Progenitor cell of endocrine pancreas (in vitro differentiated cells): ENCODE data around the gene TOMM40. TPM values are rescaled to one million over a fixed set of nuclear protein-coding genes. Genes with fewer than 3 reads are reported as not detected.

ENCODE experiments used
- DNase-seq: peaks from one replicate; pipeline ENCODE4 v3.0.0; 2021; ENCODE audit warnings: low spot score; ENCODE audit not compliant: unreplicated experiment
- H3K27ac Mint-ChIP-seq: 2 replicates; pipeline ENCODE4 v1.8.0; 2021; ENCODE audit warnings: mild to moderate bottlenecking, moderate library complexity, mixed read lengths
- H3K27me3 Mint-ChIP-seq: 2 replicates; pipeline ENCODE4 v1.8.0; 2021; ENCODE audit warnings: mixed read lengths
- H3K36me3 Mint-ChIP-seq: 2 replicates; pipeline ENCODE4 v1.8.0; 2022; ENCODE audit warnings: mixed read lengths; ENCODE audit not compliant: insufficient read depth
- H3K4me1 Mint-ChIP-seq: 2 replicates; pipeline ENCODE4 v1.8.0; 2021; ENCODE audit warnings: low read depth, mixed read lengths
- H3K4me3 Mint-ChIP-seq: 2 replicates; pipeline ENCODE4 v1.8.0; 2021; ENCODE audit warnings: low read depth, mild to moderate bottlenecking, moderate library complexity, mixed read lengths
- H3K9me3 Mint-ChIP-seq: 2 replicates; pipeline ENCODE4 v1.8.0; 2021; ENCODE audit warnings: low read depth, mixed read lengths
- CTCF ChIP-seq: fragments of 200-600 bp; sonication (generic); IDR thresholded peaks from one replicate; pipeline ENCODE4 v1.5.0; 2021; ENCODE audit warnings: antibody characterized with exemption, mild to moderate bottlenecking; ENCODE audit not compliant: unreplicated experiment
- total RNA-seq: library from RNA; stranded (reverse); gene quantifications from 2 replicates; pipeline ENCODE4 v1.2.1, GENCODE V29; 2021

TOMM40 gene
- total RNA-seq, 1 donor from 2014 or later = 63.0 TPM

DNA sequence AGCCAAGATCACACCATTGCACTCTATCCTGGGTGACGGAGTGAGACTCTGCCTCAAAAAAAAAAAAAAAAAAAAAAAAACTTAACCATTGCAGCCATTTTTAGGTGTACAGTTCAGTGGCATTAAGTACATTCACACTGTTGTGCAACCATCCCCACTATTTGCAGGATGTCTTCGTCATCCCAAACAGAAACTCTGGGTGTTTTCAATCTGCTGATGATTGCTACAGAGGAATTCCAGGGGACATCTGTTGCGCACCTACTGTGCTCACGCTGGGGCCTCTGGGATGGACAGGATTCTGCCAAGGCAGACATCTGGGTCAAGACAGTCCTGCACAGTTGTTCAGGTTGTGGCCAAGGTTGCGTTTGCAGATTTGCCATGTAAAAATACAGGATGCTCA lies 48.6 kb downstream of the TOMM40 start:
- H3K9me3 Mint-ChIP-seq = no peaks in the 10 kb centered on the region
- H3K27me3 Mint-ChIP-seq = no peaks in the 10 kb centered on the region
- no peak for DNase-seq
- H3K27ac Mint-ChIP-seq = no peak overlapping the region
- TF ChIP-seq CTCF = no peak
- H3K36me3 Mint-ChIP-seq = no peaks in the 10 kb centered on the region
- H3K4me1 Mint-ChIP-seq = peaks cover 6% of the 10 kb centered on the region
- no peak overlapping the region for H3K4me3 Mint-ChIP-seq

GRCh38 chr19:44942067-44942571 lies 51.1 kb downstream of the TOMM40 start, which contains the start of gene APOC4:
APOC4 (plus strand) TSS chr19:44942237; CDS start chr19:44942278, 41 bp downstream.
- Mint-ChIP-seq H3K36me3 (no peaks in the 10 kb centered on the region), H3K4me3 (no peak within 1 kb of the TSS), H3K27me3 (no peaks in the 10 kb centered on the region), H3K27ac (peak within 1 kb of the TSS; percentile 21), H3K9me3 (no peaks in the 10 kb centered on the region), H3K4me1 (no peaks in the 10 kb centered on the region)
- no peak for DNase-seq
- no peak for TF ChIP-seq CTCF

DNA sequence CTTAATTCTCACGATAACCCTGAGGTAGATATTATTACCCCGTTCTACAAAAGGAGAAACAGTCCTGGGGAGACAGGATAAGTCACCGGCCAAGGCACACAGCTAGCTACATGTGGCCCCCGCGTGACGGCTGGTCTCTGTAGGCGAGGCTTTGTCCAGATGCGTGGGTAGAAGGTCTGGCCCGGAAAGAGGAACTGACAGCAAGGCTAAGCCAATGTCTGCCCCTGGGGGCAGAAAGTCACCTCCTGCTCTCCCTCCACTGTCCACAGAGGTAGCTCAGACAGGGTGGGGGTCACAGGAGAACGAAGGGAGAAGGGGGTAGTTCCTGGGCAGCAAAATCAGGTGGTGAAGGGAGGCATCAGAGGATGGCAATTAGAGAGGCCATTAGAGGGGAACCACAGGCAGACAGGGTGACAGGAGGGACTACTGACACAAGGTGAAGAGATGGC lies 52.8 kb downstream of the TOMM40 start:
- Mint-ChIP-seq H3K4me1 (no peaks in the 10 kb centered on the region), H3K4me3 (no peak overlapping the region), H3K27ac (no peak overlapping the region), H3K9me3 (no peaks in the 10 kb centered on the region), H3K27me3 (no peaks in the 10 kb centered on the region), H3K36me3 (no peaks in the 10 kb centered on the region)
- no peak for DNase-seq
- TF ChIP-seq CTCF = no peak

DNA sequence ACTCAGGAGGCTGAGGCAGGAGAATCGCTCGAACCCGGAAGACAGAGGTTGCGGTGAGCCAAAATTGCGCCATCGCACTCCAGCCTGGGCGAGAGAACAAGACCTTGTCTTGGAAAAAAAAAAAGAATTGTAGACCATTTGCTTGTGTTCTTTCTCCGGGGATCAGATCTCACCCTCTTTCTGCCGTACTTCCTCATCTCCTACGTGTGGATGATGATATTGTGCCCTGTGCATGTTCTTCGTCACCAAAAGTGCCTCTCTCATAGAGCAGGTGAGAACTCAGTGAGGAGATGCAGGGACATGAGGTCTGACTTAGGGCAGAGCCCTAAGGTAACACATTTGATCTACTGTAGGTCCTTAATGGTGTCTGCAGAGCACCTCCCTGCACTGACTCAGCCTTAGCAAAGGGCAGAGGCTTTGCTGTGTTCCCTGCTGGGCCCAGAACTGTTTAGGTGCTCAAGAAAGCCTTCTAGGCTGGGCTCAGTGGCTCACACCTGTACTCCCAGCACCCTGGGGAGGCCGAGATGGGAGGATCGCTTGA lies 56.1 kb downstream of the TOMM40 start:
- Mint-ChIP-seq H3K36me3 (no peaks in the 10 kb centered on the region), H3K27me3 (no peaks in the 10 kb centered on the region), H3K27ac (no peak overlapping the region), H3K4me3 (no peak overlapping the region), H3K4me1 (peaks cover 2% of the 10 kb centered on the region), H3K9me3 (no peaks in the 10 kb centered on the region)
- no peak for DNase-seq
- TF ChIP-seq CTCF = no peak

DNA sequence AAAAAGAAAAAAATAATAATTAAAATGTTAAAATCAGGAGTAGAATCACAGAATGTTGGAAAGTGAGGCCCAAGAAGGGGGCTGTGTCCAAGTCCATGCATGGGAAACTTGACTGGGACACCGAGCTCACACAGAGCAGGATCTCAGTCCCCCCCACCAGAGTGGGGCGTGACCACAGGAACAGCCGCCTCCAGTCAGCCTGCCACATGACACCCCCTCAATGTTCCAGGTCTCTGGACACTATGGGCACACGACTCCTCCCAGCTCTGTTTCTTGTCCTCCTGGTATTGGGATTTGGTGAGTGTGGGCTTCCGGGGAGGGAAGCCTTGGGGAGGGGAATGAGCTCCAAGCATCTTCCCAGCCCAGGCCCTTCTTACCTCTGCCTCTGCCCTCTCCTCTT lies 57.2 kb downstream of the TOMM40 start:
- H3K4me1 Mint-ChIP-seq = peaks cover 2% of the 10 kb centered on the region
- no peaks in the 10 kb centered on the region for H3K27me3 Mint-ChIP-seq
- no peaks in the 10 kb centered on the region for H3K36me3 Mint-ChIP-seq
- DNase-seq = no peak
- no peak overlapping the region for H3K4me3 Mint-ChIP-seq
- TF ChIP-seq CTCF = no peak
- H3K27ac Mint-ChIP-seq = peak overlapping the region; percentile 29
- no peaks in the 10 kb centered on the region for H3K9me3 Mint-ChIP-seq
